Measurements from ENCODE around the gene OR5AC2.

Gene OR5AC2, protein sequence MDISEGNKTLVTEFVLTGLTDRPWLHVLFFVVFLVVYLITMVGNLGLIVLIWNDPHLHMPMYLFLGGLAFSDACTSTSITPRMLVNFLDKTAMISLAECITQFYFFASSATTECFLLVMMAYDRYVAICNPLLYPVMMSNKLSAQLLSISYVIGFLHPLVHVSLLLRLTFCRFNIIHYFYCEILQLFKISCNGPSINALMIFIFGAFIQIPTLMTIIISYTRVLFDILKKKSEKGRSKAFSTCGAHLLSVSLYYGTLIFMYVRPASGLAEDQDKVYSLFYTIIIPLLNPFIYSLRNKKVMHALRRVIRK

DNA sequence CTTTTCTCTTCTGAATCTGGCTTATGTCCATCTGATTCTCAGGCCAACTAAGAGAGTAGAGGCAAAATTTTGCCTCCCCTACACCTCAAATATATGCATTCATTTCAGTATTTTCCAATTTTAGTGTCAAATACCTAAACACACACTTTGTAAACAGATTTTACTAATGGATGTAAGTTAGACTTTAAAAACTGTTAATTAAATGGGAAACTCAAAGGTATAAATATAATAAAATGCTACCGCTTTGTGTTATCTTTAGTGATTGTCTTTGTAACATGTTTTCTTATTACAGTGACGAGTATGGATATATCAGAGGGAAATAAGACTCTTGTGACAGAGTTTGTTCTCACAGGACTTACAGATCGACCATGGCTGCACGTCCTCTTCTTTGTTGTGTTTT lies at the start of gene OR5AC2:
Gene OR5AC2, plus strand, starts transcription at position 301 of the 400 bp plus-strand sequence. Its CDS starts 0 bp downstream, at position 301.
- DNase-seq (ENCODE audit: low read depth in 2 of 2): no peak

DNA sequence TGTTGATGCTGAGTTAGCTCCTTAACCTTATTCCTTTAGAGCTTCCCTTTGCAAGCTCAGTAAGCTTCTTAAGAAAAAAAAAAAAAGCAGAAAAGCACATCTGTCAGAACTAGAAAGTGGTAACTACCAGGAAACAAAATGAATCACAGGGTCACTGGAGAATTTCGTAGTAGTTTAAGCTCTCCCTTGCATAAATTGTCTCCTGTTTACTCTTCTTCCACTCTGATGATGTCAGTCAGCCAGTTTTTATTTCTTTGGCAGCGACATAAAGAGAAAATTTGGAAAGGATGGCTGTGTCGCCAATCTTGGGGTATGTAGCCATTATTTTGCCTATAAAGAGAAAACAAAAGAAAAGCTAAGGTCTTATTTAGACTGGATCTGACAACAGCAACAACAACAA lies 48.7 kb upstream of the OR5AC2 start:
- no peak for DNase-seq (ENCODE audit: low read depth in 2 of 2)

DNA sequence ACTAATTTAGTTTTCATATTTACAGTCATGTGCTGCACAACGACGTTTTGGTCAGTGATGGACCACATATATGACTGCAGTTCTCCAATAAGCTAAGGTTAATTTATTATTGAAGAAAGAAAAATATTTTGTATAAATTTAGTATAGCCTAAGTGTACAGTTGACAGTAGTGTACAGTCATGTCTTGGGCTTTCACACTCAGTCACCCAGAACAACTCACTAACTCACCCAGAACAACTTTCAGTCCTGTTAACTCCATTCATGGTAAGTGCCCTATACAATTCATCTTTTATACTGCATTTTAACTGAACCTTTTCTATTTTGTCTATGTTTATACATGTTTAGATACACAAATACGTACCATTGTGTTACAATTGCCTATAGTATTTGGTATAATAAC lies 48.1 kb upstream of the OR5AC2 start:
- DNase-seq (ENCODE audit: low read depth in 2 of 2): no peak

DNA sequence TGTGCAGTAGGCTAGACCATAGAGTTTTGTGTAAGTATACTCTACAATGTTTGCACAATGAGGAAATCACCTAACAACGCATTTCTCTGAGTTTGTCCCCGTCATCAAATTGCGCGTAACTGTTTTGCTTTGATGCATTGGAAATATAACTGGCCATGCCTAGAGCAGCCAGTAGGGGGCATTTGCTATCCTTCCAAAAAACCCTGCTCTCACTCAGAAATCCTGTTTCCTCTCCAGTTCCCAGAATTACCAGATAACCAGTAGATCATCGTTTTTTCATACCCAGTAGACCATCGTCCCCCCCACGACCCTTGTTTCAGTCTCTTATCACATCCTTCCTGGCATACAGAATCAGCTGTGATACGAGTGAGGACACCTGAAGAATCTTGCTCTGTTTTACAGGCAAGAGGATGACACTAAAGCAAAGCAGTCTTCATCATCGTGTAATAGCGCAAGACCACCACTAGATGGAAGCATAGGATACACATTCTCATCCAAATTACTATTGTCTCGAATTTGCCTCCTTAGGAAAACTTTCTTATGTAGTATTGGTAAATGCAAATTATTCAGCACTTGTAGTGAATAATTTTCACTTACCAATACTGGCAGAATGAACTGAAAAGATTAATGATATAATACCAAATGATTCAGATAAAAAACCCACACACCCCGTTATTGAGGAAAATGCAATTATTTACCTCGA lies 47.5 kb upstream of the OR5AC2 start:
- peak; percentile 22 to 42 for DNase-seq (ENCODE audit: low read depth in 2 of 2)

DNA sequence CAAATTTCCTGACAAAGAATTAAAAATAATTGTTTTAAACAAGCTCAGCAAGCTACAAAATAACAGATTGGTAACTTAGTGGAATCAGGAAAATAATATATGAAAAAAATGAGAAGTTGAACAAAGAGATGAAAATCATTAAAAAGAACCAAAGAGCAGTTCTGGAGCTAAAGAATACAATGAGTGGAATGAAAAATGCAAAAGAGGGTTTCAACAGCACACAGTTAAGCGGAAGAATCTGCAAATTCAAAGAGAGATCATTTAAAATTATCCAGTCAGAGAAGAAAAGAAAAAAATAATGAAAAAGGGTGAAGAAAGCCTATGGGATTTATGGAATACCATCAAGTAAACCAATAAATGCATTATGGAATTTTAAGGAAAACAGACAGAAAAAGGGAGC lies 45.6 kb upstream of the OR5AC2 start:
- no peak for DNase-seq (ENCODE audit: low read depth in 2 of 2)

DNA sequence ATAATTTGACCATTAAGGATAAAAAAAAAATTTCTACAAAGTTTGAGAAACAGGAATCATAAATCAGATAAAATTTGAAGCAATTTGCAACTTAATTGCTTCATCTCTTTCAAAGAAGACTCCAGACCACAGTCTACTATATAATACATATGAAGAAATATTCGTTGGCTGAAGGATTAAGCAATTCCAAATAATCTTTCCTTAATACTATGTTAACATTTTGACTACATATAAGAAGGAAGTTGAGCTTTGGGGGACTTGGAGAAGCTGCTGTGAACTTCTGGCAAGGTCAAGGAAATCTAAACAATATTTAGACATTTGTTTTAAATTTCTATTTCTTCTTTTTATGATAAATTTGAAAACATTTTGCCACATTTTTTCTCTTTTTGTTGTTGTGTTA lies 38.4 kb upstream of the OR5AC2 start:
- no peak for DNase-seq (ENCODE audit: low read depth in 2 of 2)

DNA sequence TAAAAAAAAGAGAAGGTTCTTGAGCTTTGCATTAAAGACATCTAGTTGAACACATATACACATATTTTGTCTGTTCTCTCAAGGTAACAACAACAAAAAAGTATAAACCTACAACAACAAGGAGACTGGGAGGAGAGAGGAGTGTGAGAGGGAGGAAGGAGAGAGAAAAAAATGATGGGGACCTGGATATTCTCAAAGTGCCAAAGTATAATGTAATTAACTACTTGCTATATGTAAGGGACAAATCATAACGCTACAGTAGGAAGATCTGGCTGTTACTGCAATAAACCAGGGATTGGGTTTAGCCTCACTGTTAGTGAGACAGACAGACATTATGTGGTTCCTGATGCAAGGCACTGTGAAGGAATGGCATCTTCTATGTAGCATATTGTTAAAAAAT lies 37.7 kb upstream of the OR5AC2 start:
- DNase-seq (ENCODE audit: low read depth in 2 of 2): no peak

DNA sequence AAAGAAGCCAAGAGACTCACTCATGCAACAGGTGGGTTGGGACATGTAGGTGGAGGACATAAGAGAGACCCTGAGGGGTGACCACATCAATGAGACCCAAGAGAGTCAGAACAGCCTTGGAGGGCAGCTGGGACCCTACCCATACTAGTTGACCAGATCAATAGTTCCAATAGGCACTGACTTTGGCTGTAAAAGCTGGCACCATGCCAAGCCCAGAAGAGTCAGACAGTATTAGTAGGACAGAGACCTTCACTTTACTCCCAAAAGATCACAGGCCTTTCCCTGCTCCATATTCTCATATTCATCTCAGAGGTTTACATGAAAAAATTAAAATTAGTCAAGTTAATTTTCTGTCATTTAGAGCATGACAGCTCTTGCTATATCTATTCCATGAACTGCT lies 30.9 kb upstream of the OR5AC2 start:
- no peak for DNase-seq (ENCODE audit: low read depth in 2 of 2)

DNA sequence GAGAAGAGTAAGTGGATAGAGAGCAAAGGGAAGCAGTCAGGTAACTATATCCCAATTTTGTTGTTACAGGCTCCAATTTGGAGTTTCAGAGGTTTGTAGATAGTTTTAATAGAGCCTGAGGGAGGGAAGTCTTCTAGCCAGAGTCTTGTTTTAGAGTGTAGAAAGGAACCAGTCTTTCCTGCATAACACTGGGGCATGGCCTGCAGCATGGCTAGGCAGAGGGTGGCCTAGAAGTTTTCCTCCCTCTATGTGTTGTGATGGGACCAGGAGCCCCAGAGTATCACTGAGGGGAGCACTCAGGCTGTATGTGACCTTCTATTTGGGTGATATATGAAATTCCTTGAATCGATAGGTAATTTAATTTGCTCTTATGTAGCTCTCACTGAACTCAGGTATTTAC lies 29.3 kb upstream of the OR5AC2 start:
- DNase-seq (ENCODE audit: low read depth in 2 of 2): no peak

DNA sequence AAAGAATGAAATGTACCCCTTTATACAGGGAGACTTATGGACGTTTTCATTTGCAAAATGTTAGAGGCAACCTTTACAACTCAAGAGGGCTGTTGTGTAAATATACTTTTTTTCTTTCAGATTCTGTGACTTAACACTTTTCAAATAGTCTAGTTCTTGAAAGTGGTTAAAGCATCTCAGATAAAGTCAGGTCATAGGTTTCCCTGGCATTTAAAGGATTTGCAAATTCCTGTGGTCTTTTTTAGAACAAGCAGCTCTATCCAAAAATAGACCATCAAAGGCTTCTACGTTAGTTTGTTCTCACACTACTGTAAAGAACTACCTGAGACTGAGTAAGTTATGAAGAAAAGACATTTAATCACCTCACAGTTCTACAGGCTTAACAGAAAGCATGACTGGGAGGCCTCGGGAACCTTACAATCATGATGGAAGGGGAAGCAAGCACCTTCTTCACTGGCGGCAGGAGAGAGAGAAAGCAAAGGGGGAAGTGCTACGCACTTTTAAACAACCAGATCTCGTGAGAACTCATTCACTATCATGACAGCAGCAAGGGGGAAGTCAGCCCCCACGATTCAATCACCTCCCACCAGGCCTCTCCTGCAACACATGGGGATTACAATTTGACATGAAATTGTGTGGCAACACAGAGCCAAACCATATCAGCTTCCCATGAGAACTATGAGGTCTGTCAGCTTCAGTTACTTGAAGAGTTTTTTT lies 28.6 kb upstream of the OR5AC2 start:
- DNase-seq (ENCODE audit: low read depth in 2 of 2): no peak

DNA sequence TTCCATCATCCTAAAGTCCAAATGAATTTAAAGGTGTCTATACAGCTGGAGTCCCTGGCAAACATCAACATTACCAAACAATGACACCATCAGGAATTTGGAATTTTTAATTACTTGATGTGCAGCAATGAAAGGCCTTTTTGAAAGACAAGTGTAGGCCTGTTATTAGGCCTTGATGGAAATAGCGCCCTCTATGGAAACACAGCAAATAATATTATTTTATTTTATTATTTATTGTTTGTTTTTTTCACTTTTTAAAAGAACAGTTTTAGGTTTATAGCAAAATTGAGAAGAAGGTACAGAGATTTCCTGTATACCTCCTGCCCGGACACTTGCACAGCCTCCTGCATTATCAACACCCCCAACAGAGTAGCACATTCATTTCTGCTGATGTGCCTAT lies 18.1 kb upstream of the OR5AC2 start:
- DNase-seq (ENCODE audit: low read depth in 2 of 2): no peak

DNA sequence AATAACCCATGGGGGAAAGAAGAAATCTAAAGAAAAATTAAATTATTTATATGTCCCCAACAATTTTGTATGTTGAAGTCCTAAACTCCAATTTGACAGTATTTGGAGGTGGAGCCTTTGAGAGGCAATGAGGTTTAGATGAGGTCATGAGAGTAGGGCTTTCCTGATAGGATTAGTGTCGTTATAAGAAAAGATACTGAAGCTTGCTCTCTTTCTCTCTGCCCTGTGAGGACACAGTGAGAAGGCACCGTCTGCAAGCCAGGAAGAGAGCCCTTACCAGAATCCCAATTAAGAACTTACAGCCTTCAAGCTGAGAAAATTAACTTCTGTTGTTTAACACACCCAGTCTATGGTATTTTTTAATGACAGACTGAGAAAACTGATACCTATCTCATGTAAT lies 16.1 kb upstream of the OR5AC2 start:
- no peak for DNase-seq (ENCODE audit: low read depth in 2 of 2)

DNA sequence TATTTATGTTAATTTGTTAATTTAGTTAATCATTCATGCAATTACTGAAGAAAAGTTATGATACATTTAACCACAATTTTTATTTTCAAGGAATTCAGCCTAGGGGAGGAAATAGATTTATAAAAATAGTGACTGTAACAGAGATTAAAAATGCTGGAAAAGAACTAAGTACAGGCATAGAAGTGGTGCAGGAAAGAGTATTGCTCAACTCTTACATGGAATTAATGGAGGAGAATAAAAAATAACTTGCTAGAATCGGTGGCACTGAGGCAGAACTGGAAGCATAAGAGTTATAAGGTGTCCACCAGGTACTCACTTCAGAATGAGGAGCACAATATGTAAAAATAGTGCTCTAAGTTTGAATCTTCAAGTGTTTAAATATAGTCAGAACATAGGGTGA lies 13.5 kb upstream of the OR5AC2 start:
- DNase-seq (ENCODE audit: low read depth in 2 of 2): no peak

DNA sequence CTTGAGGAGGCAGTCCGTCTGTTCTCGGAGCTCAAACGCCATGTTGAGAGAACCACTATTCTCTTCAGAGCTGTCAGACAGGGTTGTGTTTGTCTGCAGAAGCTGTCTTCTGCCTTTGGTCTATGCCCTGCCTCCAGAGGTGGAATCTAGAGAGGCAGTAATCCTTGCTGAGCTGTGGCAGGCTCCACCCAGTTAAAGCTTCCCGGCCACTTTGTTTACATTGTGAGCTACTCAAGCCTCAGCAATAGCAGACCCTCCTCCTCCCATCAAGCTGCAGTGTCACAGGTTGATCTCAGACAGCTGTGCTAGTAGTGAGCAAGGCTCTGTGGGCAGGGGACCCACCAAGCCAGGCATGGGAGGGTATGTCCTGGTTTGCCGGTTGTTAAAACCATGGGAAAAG lies 8.9 kb downstream of the OR5AC2 start:
- DNase-seq (ENCODE audit: low read depth in 2 of 2): no peak

DNA sequence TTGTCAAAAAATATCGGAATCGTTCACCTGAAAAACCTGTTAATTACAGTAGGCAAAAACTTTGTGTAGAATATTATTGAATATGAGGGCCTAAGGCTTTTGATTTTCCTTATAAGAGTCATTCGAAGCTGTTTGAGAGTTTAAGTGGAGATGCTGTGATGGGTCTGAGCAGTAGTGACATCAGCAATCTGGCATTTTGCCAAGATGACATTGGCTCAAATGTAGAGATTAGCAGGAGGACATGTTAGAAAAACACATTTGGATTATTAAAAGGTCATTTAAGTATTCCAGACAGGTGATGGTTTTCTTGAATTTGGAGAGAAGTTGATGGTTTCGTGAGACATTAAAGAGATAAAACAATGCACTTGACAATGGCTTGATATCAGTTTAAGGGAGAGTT lies 12.9 kb downstream of the OR5AC2 start:
- no peak for DNase-seq (ENCODE audit: low read depth in 2 of 2)

DNA sequence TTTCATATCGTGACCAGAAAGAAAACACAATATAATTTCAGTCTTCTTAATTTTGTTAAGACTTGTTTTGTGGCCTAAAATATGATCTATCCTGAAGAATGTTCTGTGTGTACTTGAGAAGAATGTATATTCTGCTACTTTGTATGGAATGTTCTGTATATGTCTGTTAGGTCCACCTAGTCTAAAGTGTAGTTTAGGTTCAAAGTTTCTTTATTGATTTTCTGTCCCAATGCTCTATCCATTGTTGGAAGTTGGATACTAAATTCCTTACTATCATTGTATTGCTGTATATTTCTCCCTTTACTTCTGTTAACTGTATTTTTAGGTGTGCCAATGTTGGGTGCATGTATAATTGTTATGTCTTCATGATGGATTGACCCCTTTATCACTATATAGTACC lies 21.2 kb downstream of the OR5AC2 start:
- no peak for DNase-seq (ENCODE audit: low read depth in 2 of 2)

DNA sequence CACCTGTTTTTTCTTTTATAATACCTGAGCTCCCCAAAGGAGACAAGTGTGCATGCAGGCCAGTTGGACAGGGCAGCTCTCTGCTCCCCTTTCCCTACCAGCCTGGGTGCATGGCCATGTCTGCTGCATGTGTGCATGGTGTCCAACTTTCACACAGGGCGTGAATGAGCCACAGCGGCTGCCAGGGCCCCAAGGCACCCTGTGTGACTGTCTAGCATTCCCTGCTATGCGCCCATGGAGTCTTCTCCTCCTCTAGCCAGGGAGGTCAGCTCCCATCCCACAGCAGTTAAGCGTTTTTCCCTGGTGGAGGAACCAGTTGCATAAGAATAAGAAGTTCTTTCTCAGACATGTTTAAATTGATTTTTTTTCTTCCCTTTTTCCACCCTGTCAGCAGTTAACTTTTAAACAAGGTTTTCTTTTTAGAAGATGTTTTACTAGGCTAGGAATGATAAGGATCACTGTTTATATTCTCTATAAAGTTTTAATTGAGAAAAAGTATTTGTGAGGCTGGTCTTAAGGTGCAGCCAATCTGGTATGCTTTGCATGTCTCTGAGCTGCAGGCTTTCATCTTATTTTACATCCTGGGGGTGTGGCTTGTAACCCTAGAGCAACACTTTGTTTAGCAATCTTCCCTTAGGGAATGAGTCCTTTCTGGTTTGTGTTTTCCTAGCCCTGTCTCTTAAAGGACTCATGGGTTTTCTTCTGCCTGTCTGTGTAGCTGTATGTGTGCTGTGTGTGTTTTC lies 23.0 kb downstream of the OR5AC2 start:
- DNase-seq (ENCODE audit: low read depth in 2 of 2): no peak

DNA sequence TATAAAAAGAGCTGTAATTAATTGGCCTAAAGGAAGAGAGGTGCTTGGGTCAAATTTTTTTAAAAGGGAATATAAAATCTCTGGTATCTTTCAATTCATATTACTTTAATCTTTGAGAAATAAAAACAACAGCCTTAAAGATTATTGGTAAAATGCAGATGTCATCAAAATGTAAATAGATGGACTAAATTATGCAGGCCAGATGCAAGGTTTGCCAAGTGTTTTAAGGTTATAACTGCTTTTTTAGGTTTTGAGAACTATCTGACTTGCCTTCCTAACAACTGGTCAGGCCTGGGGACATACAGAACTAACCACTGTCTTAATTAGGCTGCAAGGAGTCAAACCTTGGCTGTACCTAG lies 23.6 kb downstream of the OR5AC2 start:
- DNase-seq (ENCODE audit: low read depth in 2 of 2): no peak

DNA sequence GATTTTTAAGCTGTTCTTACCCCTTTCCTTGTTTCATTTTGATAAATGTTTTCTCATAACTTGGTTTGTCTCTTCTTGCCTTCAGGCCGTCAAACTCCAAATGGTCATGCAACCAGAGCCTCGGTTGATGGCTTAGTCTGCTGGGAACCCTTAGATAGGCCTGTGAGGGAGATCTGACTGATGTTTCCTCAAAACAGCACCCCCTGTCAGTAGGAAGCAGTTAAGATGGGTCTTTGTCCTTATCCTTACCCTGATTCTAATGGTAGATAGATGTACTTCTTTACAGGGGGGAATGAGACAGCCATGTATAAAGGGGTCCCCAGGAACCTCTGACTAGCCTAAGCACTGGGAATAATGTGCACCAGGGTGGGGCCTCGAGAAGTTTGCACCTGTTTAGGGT lies 27.3 kb downstream of the OR5AC2 start:
- no peak for DNase-seq (ENCODE audit: low read depth in 2 of 2)

DNA sequence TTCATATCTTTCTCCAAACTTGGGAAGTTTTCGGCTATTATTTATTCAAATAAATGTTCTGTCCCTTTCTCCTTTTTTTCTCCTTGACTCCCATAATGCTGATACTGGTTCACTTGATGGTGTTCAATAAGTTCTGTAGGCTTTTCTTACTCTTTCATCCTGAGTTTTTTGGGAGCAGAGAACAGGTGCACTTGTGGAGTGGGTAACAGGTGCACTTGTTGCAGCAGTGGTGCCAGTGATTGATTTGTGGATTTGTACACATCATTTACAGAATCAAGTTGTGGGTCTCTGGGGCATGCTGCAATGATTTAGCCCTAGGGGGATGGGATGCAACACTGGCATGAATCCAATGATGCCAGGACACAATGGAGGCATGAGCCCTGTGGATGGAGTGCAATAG lies 28.7 kb downstream of the OR5AC2 start:
- DNase-seq (ENCODE audit: low read depth in 2 of 2): no peak

DNA sequence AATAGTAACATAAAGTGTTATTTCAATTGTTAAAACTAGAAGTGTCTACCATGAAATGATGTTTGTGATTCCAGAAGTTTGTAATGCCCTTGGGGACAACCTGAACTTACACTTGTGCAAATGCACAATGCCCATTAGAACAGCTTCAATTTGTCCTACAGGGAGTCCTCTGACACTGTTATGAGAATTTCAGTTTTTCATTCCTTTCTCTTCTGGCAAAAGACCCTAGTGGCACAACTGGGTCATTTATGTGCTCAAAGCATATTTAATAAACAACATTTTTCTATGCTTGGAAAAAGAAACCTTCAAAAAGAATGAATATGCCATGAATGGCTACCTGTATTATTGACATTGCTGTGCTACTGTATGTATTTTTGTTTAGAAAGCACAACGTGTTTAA lies 43.4 kb downstream of the OR5AC2 start, which contains the start of gene OR5H1:
Gene OR5H1, plus strand, starts transcription at position 301 of the 400 bp plus-strand sequence. CDS start 1,977 bp downstream, outside the sequence.
- DNase-seq (ENCODE audit: low read depth in 2 of 2): no peak

DNA sequence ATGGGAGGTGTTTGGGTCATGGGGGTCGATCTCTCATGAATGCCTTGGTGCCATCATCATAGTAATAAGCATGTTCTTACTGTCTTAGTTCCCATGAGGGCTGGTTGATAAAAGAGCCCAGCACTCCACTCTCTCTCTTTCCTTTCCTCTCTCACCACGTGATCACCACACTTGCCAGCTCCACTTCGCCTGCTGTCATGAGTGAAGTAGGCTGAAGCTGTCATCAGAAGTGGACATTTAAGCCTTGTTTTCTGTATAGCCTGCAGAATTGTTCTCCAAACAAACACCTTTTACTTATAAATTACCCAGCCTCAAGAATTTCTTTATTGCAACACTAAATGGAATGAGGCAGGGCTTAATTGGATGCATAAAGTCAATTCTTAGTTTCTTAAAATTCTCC lies 49.7 kb downstream of the OR5AC2 start:
- no peak for DNase-seq (ENCODE audit: low read depth in 2 of 2)
